Endothelial cell of hepatic sinusoid (primary cell): ENCODE results near the gene NEK10.

Experiments
- in situ Hi-C: cut with HindIII; loops from 2 replicates; pipeline ENCODE4 v1.10.0; 2017; ENCODE audit warnings: low sequenced_read_pairs

NEK10 gene

DNA sequence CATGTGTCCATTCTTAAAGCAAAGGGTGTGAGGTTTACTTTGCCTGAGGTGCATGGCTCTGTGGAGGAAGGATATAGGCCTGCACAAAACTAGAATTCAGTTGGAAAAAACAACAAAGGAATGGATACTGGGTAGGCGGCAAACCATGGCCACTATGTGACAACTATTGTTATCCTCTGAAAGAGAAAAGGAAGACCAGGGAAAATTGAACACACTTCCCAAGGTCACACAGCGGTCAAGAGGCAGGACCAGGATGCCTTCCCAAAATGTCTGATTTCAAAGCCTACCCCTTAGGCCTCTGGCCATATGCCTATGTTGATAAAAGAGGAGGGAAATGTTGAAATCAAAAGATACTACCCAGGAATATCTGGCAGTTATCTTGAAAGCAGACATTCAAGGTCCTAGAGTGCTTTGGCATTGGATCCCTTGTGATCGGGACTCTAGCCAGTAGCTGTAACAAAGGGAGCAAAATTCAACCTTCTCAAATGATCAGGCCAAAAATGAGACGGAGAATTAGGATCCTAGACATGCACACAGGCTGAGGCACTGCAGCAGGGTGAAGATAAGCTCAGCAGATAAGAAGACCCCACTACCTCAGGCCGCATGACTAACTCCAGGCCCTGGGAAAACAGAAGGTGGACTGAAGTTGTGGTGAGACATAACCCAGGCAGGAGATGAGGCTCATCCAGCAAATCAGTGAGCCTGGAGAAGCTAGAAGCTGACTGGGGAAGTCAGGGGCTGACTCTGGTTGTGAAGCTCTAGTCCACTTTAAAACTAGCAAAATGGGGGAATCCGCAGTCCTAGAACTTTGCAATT, 292.2 kb downstream of the NEK10 start:
- in situ Hi-C loops: no loop called here

DNA sequence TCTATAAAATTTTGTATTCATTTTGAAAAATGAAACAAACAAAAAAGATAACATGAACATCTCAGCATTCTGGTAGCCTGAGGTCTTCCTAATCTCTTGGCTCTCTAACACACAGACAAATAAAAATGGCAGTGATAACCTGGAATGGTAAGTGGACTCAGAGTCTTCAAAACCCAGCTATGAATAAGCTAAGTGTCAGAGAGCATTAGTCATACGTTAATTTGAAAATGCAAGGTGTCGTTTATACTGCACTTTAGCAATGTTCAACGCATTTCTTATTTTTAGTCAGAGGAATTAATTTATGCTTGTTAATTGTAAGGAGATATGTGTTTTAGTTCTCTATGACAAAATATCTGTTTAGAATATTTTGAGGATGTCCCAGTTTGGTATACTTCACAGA, 294.3 kb downstream of the NEK10 start:
- in situ Hi-C loops: no loop called here

- in situ Hi-C loops: no loop called here
These were observed 295.3 kb downstream of the NEK10 start for GRCh38 chr3:27073912-27074311.

GRCh38 chr3:27072810-27073651, 296.2 kb downstream of the NEK10 start:
- in situ Hi-C loops: no loop called here

DNA sequence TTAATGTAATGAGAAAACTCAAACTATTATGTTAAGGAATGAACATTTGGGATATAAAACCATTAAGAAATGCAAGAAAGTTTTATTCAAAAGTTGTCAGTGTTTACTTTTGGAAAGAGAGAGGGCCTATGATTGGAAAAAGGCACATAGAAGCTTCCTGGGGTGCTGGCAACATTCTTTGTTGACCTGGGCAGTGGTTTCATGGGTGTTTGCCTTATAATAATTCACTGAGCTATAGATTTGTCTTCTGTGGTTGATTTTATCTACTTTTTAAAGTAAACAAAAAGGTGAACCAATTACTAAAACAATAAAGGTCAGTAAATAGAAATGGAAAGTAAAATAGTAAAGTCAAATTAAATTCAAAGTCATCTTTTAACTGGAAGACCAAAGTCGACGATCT, 308.8 kb downstream of the NEK10 start:
- in situ Hi-C loops: no loop called here
